Testis (tissue), 3 donors: Measurements from ENCODE around the gene EMC8. TPM values are rescaled to one million over a fixed set of nuclear protein-coding genes. Genes with fewer than 3 reads are reported as not detected.

Experiments
- DNase-seq: peaks from one replicate; pipeline ENCODE4 v3.0.0-alpha.2; 2019
- H3K27ac ChIP-seq, 2 donors: fragments of 200-600 bp; sonication (generic); one replicate each; pipeline ENCODE4 v1.5.1; 2019
- H3K27me3 ChIP-seq: fragments of 200-600 bp; sonication (generic); one replicate; pipeline ENCODE4 v1.5.1; 2019
- H3K36me3 ChIP-seq: fragments of 200-600 bp; sonication (generic); one replicate; pipeline ENCODE4 v1.5.1; 2017; ENCODE audit warnings: low read depth; ENCODE audit errors: missing control alignments
- H3K4me1 ChIP-seq: fragments of 200-600 bp; sonication (generic); one replicate; pipeline ENCODE4 v1.5.1; 2019
- H3K4me3 ChIP-seq, 2 donors: fragments of 200-600 bp; sonication (generic); one replicate each; pipeline ENCODE4 v1.5.1; 2017 to 2019
- H3K9me3 ChIP-seq: fragments of 200-600 bp; sonication (generic); one replicate; pipeline ENCODE4 v1.5.1; 2017
- POLR2A ChIP-seq: fragments of 450-650 bp; IDR thresholded peaks from one replicate; pipeline ENCODE4 v1.6.1; 2017; ENCODE audit warnings: antibody characterized with exemption, mild to moderate bottlenecking, moderate library complexity
- WGBS, 2 donors: methylation state at CpG; one replicate each; pipeline ENCODE4 v1.1.5; 2018; 5-methylcytosine and 5-hydroxymethylcytosine counted together
- intact Hi-C: fragments of 100-400 bp; cut with DNase I; formaldehyde crosslinking; loops from one replicate; pipeline ENCODE4 v1.15.1; 2023; ENCODE audit warnings: low total_unique reads
- polyA plus RNA-seq: library from polyadenylated mRNA; stranded (reverse); fragments of 350-450 nt; fragmentation: Illumina TruSeq; extraction: RNeasy Lipid Tissue Mini Kit (QIAGEN cat#74804); gene quantifications from one replicate; pipeline ENCODE4 v1.2.3, GENCODE V29; 2014; ENCODE audit warnings: low read depth, low replicate concordance; ENCODE audit not compliant: insufficient read depth
- total RNA-seq, 2 donors: library from RNA; depleted of rRNA; stranded (reverse); fragments of >200 nt; gene quantifications; one replicate each; pipeline ENCODE4 v1.2.3, GENCODE V29; 2016
- TF ChIP-seq, protein P1 (sequence below), 3 experiments: fragments of 450-650 bp in 2 of 3; fragments of 200-600 bp in 1 of 3; sonication (generic) in 1 of 3; IDR thresholded peaks; one replicate each; pipeline ENCODE4 v1.5.1; 2016 to 2019; ENCODE audit warnings: antibody characterized with exemption in 3 of 3, mild to moderate bottlenecking in 2 of 3, moderate library complexity in 1 of 3

The EMC8 gene
- total and polyA plus RNA-seq, 3 donors from 2014 or later, result 38.7 to 57.3 (median 44.2) TPM

GRCh38 chr16:85746460-85747215, 52.7 kb downstream of the EMC8 start:
- Histone ChIP-seq H3K4me1 (peaks cover 8% of the 10 kb centered on the region), H3K27me3 (no peaks in the 10 kb centered on the region), H3K4me3 (no peak overlapping the region), H3K36me3 (no peaks in the 10 kb centered on the region), H3K9me3 (no peaks in the 10 kb centered on the region), H3K27ac (no peak overlapping the region)
- no peak for TF ChIP-seq POLR2A
- TF ChIP-seq, protein P1, sequence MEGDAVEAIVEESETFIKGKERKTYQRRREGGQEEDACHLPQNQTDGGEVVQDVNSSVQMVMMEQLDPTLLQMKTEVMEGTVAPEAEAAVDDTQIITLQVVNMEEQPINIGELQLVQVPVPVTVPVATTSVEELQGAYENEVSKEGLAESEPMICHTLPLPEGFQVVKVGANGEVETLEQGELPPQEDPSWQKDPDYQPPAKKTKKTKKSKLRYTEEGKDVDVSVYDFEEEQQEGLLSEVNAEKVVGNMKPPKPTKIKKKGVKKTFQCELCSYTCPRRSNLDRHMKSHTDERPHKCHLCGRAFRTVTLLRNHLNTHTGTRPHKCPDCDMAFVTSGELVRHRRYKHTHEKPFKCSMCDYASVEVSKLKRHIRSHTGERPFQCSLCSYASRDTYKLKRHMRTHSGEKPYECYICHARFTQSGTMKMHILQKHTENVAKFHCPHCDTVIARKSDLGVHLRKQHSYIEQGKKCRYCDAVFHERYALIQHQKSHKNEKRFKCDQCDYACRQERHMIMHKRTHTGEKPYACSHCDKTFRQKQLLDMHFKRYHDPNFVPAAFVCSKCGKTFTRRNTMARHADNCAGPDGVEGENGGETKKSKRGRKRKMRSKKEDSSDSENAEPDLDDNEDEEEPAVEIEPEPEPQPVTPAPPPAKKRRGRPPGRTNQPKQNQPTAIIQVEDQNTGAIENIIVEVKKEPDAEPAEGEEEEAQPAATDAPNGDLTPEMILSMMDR (IDR thresholded peaks at IDR 0.05), result no peak
- no peak for DNase-seq
- intact Hi-C loops, result no loop called here
- WGBS, 2 donors, result 87 to 90% methylated on average over 9 to 13 of the region's 13 CpGs

GRCh38 chr16:85738923-85739715, 60.2 kb downstream of the EMC8 start:
- H3K27me3 ChIP-seq, result no peaks in the 10 kb centered on the region
- H3K4me1 ChIP-seq, result no peaks in the 10 kb centered on the region
- 74 to 83% methylated on average over 11 to 13 of the region's 13 CpGs for WGBS, 2 donors
- no peaks in the 10 kb centered on the region for H3K36me3 ChIP-seq
- intact Hi-C loops, result no loop called here
- no peak overlapping the region for H3K4me3 ChIP-seq
- H3K9me3 ChIP-seq, result no peaks in the 10 kb centered on the region
- H3K27ac ChIP-seq, result no peak overlapping the region
- TF ChIP-seq, protein P1 (IDR thresholded peaks at IDR 0.05), result no peak
- no peak for TF ChIP-seq POLR2A
- no peak for DNase-seq

DNA sequence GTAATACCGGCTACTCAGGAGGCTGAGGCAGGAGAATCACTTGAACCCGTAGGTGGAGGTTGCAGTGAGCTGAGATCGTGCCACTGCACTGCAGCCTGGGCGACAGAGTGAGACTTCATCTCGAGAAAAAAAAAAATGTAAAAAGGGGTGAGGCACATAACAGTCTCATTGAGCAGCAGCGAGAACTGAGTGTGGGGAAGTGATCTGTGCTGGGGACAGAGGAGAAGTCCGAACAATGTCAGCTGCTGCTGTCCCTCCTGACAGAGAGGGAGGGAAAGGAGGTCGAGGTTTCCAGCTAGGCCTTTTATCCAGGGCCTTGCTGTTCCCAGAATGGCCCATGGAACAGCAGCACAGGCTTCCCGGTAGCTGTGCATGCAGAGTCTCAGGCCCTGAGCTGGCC, 62.4 kb downstream of the EMC8 start:
- intact Hi-C loops, result no loop called here
- Histone ChIP-seq H3K4me1 (no peaks in the 10 kb centered on the region), H3K36me3 (no peaks in the 10 kb centered on the region), H3K27me3 (no peaks in the 10 kb centered on the region), H3K4me3 (no peak overlapping the region), H3K9me3 (no peaks in the 10 kb centered on the region), H3K27ac (no peak overlapping the region)
- no peak for DNase-seq
- TF ChIP-seq POLR2A, result no peak
- TF ChIP-seq, protein P1 (IDR thresholded peaks at IDR 0.05), result no peak
- 87 to 92% methylated on average over 9 of the region's 9 CpGs for WGBS, 2 donors

DNA sequence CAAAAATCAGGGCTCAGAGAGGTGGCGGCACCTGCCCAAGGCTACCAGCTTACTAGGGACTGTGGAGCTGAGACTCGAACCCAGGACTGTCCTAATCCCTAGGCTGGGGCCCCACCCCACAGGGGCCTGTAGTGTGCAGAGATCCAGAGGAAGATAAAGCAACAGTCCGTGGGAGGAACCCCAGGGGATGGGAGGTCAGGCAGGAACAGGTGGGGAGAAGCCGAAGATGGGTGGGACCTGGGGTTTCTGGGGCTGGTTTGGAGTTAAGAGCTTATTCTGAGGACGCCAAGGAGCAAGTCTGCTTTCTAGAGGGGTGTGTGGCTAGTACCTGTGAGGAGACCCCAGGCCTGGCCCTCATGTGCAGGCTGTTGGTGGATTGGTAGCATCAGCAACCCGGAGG, 63.4 kb downstream of the EMC8 start:
- no peak for DNase-seq
- Histone ChIP-seq H3K27ac (no peak overlapping the region), H3K4me1 (no peaks in the 10 kb centered on the region), H3K9me3 (no peaks in the 10 kb centered on the region), H3K27me3 (no peaks in the 10 kb centered on the region), H3K4me3 (no peak overlapping the region), H3K36me3 (no peaks in the 10 kb centered on the region)
- TF ChIP-seq, protein P1 (IDR thresholded peaks at IDR 0.05), result no peak
- WGBS, 2 donors, result 74 to 75% methylated on average over 6 of the region's 6 CpGs
- intact Hi-C loops, result no loop called here
